Measurements from ENCODE around the gene KLHL17. TPM values are rescaled to one million over a fixed set of nuclear protein-coding genes. Genes with fewer than 3 reads are reported as not detected.
A peak's percentile ranks its signal among the peaks of the same experiment; 100 is the strongest.

KLHL17 gene
- total and polyA plus RNA-seq, 3 donors from 2014 or later = 16.0 to 36.4 (median 34.9) TPM

GRCh38 chr1:925561-926421 is 34.6 kb upstream of the KLHL17 start:
- TF ChIP-seq POLR2A (IDR thresholded peaks at IDR 0.05) = no peak
- no peak for TF ChIP-seq CTCF (IDR thresholded peaks at IDR 0.05)
- Histone ChIP-seq H3K4me1 (peaks cover 22% of the 10 kb centered on the region), H3K27me3 (no peaks in the 10 kb centered on the region)

GRCh38 chr1:927234-927633 is 33.1 kb upstream of the KLHL17 start:
- no peak overlapping the region for H3K4me3 ChIP-seq
- WGBS, 2 donors = 59 to 68% methylated on average over 5 to 9 of the region's 9 CpGs
- peaks cover 14% of the 10 kb centered on the region for H3K4me1 ChIP-seq

More at GRCh38 chr1:925561-926421, 34.6 kb upstream of the KLHL17 start:
- Histone ChIP-seq H3K4me3 (peak overlapping the region; percentile 39 to 51), H3K27ac (no peak overlapping the region), H3K36me3 (ENCODE audit: low read depth, missing control alignments) (no peaks in the 10 kb centered on the region), H3K9me3 (no peaks in the 10 kb centered on the region)
- no peak for DNase-seq
- intact Hi-C loops (cut with DNase I; ENCODE audit: low total_unique reads) = no loop called here
- WGBS, 2 donors = 8% methylated on average over 63 of the region's 65 CpGs; no CpG with 5 or more reads in 1 of the 2 donors

GRCh38 chr1:927748-928147 is 32.6 kb upstream of the KLHL17 start:
- Histone ChIP-seq H3K4me3 (no peak overlapping the region), H3K27me3 (no peaks in the 10 kb centered on the region), H3K36me3 (ENCODE audit: low read depth, missing control alignments) (no peaks in the 10 kb centered on the region), H3K4me1 (peaks cover 14% of the 10 kb centered on the region), H3K9me3 (no peaks in the 10 kb centered on the region), H3K27ac (no peak overlapping the region)
- DNase-seq = no peak
- intact Hi-C loops (cut with DNase I; ENCODE audit: low total_unique reads) = no loop called here
- WGBS, 2 donors = 43 to 81% methylated on average over 4 to 10 of the region's 10 CpGs
- TF ChIP-seq CTCF (IDR thresholded peaks at IDR 0.05) (no peak), POLR2A (IDR thresholded peaks at IDR 0.05) (no peak)

More at GRCh38 chr1:927234-927633, 33.1 kb upstream of the KLHL17 start:
- no peak for DNase-seq
- Histone ChIP-seq H3K27me3 (no peaks in the 10 kb centered on the region), H3K27ac (no peak overlapping the region), H3K9me3 (no peaks in the 10 kb centered on the region), H3K36me3 (ENCODE audit: low read depth, missing control alignments) (no peaks in the 10 kb centered on the region)
- intact Hi-C loops (cut with DNase I; ENCODE audit: low total_unique reads) = no loop called here
- no peak for TF ChIP-seq CTCF (IDR thresholded peaks at IDR 0.05)
- no peak for TF ChIP-seq POLR2A (IDR thresholded peaks at IDR 0.05)

- Histone ChIP-seq H3K27me3 (no peaks in the 10 kb centered on the region), H3K36me3 (ENCODE audit: low read depth, missing control alignments) (no peaks in the 10 kb centered on the region), H3K9me3 (no peaks in the 10 kb centered on the region), H3K27ac (no peak overlapping the region), H3K4me1 (peaks cover 8% of the 10 kb centered on the region), H3K4me3 (no peak overlapping the region)
- intact Hi-C loops (cut with DNase I; ENCODE audit: low total_unique reads) = no loop called here
- TF ChIP-seq CTCF (IDR thresholded peaks at IDR 0.05) = no peak
- no peak for TF ChIP-seq POLR2A (IDR thresholded peaks at IDR 0.05)
- DNase-seq = no peak
- WGBS, 2 donors = 83 to 86% methylated on average over 36 to 40 of the region's 40 CpGs
Observed at GRCh38 chr1:928825-929661, 31.3 kb upstream of the KLHL17 start.
